A673 (cell line): ENCODE measurements around the gene RGS6. TPM values are rescaled to one million over a fixed set of nuclear protein-coding genes. Genes with fewer than 3 reads are reported as not detected.

Experiments
- BruUV-seq: library from RNA; stranded (reverse); fragments of 400-500 nt; replicated peaks from 2 replicates; lab custom pipeline; 2021; lab: Mats Ljungman, UMichigan
- CTCF ChIA-PET: fragments of 300-600 bp; sonication (Branson Sonifier 250); formaldehyde crosslinking; loops from one replicate; lab custom pipeline; 2022; ENCODE audit warnings: antibody characterized with exemption; lab: Charles Lee
- POLR2A ChIA-PET: fragments of 300-600 bp; sonication (Branson Sonifier 250); formaldehyde crosslinking; loops from one replicate; lab custom pipeline; 2022; ENCODE audit warnings: antibody characterized with exemption; ENCODE audit not compliant: low non-redundant PET; lab: Charles Lee
- DNase-seq: peaks from one replicate; pipeline ENCODE4 v3.0.0-alpha.2; 2015; ENCODE audit warnings: low spot score
- H3K27ac ChIP-seq: fragments of 200-600 bp; sonication (generic); 2 replicates; pipeline ENCODE4 v1.5.1; 2016; ENCODE audit warnings: mixed run types, low read depth, mild to moderate bottlenecking, mixed read lengths, antibody characterized with exemption, low read length; ENCODE audit not compliant: poor library complexity, severe bottlenecking
- H3K27me3 ChIP-seq: fragments of 200-600 bp; sonication (generic); replicated peaks from 2 replicates; pipeline ENCODE4 v1.6.1; 2017; ENCODE audit warnings: mixed run types, low read depth, mild to moderate bottlenecking, mixed read lengths, antibody characterized with exemption, low read length; ENCODE audit not compliant: insufficient read depth, poor library complexity
- H3K36me3 ChIP-seq: fragments of 200-600 bp; sonication (generic); 2 replicates; pipeline ENCODE4 v1.6.1; 2016; ENCODE audit warnings: mixed run types, mild to moderate bottlenecking, mixed read lengths, antibody characterized with exemption, low read length; ENCODE audit not compliant: insufficient read depth, poor library complexity, severe bottlenecking
- H3K4me1 ChIP-seq: fragments of 200-600 bp; sonication (generic); 2 replicates; pipeline ENCODE4 v1.6.1; 2017; ENCODE audit warnings: mixed run types, mild to moderate bottlenecking, mixed read lengths, antibody characterized with exemption, low read length; ENCODE audit not compliant: insufficient read depth, poor library complexity, severe bottlenecking
- H3K4me3 ChIP-seq: fragments of 200-600 bp; sonication (generic); 2 replicates; pipeline ENCODE4 v1.5.1; 2016; ENCODE audit warnings: low read depth, mixed run types, mild to moderate bottlenecking, mixed read lengths, low read length; ENCODE audit not compliant: poor library complexity, severe bottlenecking
- H3K9me3 ChIP-seq: fragments of 200-600 bp; sonication (generic); 2 replicates; pipeline ENCODE4 v1.6.1; 2016; ENCODE audit warnings: mixed run types, low read depth, mild to moderate bottlenecking, mixed read lengths, antibody characterized with exemption, low read length; ENCODE audit not compliant: poor library complexity, severe bottlenecking
- CTCF ChIP-seq: fragments of 300-800, 200-600 bp; sonication (generic); conservative IDR thresholded peaks from 2 replicates; pipeline ENCODE4 v1.5.1; 2017; ENCODE audit warnings: low read depth, mild to moderate bottlenecking, antibody characterized with exemption, low read length, moderate library complexity, mixed read lengths
- EZH2 ChIP-seq: fragments of 200-600 bp; sonication (generic); IDR thresholded peaks from 2 replicates; pipeline ENCODE4 v1.6.1; 2017; ENCODE audit warnings: borderline replicate concordance, low read depth, mild to moderate bottlenecking, mixed read lengths, antibody characterized with exemption, low read length; ENCODE audit not compliant: poor library complexity, severe bottlenecking
- intact Hi-C: fragments of 100-400 bp; cut with micrococcal nuclease; formaldehyde crosslinking; loops from one replicate; pipeline ENCODE4 v1.10.0; 2022; ENCODE audit not compliant: unreplicated experiment
- total RNA-seq: library from RNA; stranded (reverse); gene quantifications from 2 replicates; pipeline ENCODE4 v1.2.3, GENCODE V29; 2021

RGS6 gene
- total RNA-seq, 1 experiment from 2014 or later = not detected

GRCh38 chr14:71996610-71997009 is 64.4 kb downstream of the RGS6 start:
- CTCF ChIA-PET = interaction anchor here (0.6 kb wide), 1 partner anchor 336 kb away, joined by 14 read pairs; no protein-coding TSS in a partner anchor
- BruUV-seq = no TSS peak

DNA sequence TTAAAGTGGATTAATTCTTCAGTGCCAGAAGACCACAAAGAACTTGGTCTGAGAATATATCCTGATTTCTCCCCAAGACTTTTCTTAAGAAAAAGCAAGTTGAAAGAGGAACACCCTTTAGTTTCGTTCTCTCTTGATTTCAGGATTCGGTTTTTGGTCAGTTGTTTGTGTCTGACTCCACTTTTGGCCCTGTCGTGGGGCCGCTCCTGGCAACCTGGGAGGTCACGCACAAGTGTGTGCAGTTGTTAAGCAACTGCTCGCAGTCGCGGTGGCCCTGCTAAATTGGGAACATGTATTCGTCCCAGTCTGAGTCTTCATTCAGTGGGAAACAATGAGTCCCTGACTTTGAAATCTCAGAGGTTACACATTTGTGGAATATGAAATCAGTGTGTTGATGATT is 68.7 kb downstream of the RGS6 start:
- ChIA-PET POLR2A (no interaction called here), CTCF (no interaction called here)
- no TSS peak for BruUV-seq
- TF ChIP-seq CTCF (no peak), EZH2 (no peak)
- no peaks in the 10 kb centered on the region for H3K36me3 ChIP-seq
- no peak overlapping the region for H3K27ac ChIP-seq
- no peak overlapping the region for H3K4me3 ChIP-seq
- DNase-seq = no peak
- H3K4me1 ChIP-seq = no peaks in the 10 kb centered on the region
- intact Hi-C loops = no loop called here
- no peaks in the 10 kb centered on the region for H3K27me3 ChIP-seq
- no peaks in the 10 kb centered on the region for H3K9me3 ChIP-seq

More at GRCh38 chr14:71996610-71997009, 64.4 kb downstream of the RGS6 start:
- POLR2A ChIA-PET = no interaction called here
- no peak for DNase-seq
- Histone ChIP-seq H3K9me3 (no peaks in the 10 kb centered on the region), H3K27ac (no peak overlapping the region), H3K4me3 (no peak overlapping the region), H3K27me3 (no peaks in the 10 kb centered on the region), H3K36me3 (no peaks in the 10 kb centered on the region), H3K4me1 (no peaks in the 10 kb centered on the region)
- intact Hi-C loops = no loop called here
- TF ChIP-seq CTCF = no peak
- TF ChIP-seq EZH2 = no peak

DNA sequence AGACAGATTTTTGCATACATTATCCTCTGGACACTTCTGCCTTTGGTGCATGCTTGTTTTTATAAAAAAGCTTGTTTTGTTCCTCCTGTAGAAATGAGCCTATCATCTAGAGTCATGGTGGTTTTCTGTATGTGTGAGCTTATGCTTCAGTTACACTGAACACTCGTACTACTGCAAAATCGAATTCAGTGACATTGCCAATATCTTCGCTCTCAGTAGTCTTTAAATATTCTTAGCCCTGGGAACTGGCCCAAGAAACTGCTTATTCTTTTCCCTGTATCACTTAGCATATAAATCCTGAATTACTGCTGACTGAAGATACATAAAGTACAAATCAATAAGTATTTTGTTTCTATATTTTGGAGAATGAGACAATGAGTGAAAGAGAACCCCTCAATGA is 70.5 kb downstream of the RGS6 start:
- ChIA-PET CTCF (no interaction called here), POLR2A (no interaction called here)
- H3K27me3 ChIP-seq = no peaks in the 10 kb centered on the region
- intact Hi-C loops = no loop called here
- DNase-seq = no peak
- H3K9me3 ChIP-seq = no peaks in the 10 kb centered on the region
- H3K27ac ChIP-seq = no peak overlapping the region
- H3K4me3 ChIP-seq = no peak overlapping the region
- H3K4me1 ChIP-seq = no peaks in the 10 kb centered on the region
- no TSS peak for BruUV-seq
- no peaks in the 10 kb centered on the region for H3K36me3 ChIP-seq
- no peak for TF ChIP-seq CTCF
- TF ChIP-seq EZH2 = no peak
